GM18909 (cell line): ENCODE data around the gene FYN.

ENCODE experiments used
- ATAC-seq: cut with Tn5 transposase; IDR thresholded peaks from one replicate; pipeline ENCODE4 v1.9.1; 2021; ENCODE audit warnings: mild to moderate bottlenecking; ENCODE audit not compliant: unreplicated experiment, poor library complexity

FYN gene

DNA sequence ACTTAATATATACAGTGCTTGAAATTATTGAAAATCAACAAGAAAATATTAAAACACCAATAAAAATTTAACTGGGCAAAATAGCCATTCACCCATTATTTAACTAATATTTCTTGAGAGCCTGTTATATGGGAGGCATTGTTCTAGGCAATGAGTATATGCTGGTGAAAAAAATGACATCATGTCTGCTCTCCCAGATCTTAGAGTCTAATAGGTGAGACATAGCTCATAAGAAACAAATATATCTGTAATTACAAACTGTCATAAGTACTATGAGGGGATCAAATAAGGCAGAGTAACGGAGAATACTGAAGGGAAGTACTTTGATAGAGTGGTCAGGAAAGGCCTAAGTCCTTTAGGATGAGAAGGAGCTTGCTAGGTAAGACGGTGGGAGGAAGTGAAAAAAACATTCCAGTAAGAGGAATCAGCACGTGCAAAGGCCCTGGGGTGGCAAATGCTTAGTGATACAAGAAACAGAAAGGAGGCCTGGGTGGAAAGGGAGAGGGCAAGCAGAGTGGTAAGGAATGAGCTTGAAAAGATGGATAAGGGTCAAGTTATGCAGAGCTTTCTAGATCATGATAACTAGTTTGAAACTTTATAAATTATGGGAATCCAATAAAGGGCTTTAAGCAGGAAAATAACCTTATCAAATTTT is 12.2 kb upstream of the FYN start:
- ATAC-seq, result no peak

DNA sequence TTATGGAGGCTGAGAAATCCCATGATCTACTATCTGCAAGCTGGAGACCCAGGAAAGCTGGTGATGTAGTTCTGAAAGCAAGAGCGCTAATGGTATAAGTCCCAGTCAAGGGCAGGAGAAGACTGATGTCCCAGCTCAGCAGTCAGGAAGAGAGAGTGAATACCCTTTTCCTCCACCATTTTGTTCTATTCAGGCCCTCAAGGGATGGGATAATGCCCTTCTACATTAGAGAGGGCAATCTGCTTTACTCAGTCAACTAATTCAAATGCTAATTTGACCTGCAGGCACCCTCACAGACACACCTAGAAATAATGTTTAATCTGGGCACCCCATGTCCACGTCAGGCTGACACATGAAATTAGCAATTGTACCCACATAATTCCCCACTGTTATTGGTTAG is 10.8 kb upstream of the FYN start:
- ATAC-seq, result no peak

DNA sequence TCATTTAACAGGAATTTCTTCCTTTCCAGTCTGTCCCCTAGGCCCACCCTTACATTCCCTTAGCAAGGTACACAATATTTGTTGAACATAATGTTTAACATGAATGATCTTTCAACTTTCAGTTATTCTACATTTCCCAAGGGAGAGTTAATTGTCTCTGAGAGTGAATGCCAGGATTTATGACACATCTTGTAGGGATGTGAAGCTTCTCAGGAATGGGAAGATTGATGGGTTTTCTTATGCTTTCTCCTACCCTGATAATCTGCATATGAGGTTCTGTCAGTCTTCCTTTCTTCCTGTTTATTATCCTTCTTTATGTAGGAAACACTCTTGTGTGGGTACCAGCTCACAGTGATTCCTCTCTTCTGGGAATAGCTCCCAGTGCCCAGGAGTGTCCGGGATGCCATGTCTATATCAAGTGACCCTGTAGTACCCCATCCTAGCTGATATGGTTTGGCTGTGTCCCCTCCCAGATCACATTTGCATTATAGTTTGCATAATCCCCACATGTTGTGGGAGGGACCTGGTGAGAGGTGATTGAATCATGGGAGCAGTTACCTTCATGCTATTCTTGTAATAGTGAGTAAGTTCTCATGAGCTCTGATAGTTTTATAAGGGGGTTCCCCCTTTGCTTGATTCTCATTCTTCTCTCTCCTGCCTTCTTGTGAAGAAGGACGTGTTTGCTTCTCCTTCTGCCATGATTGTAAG is 7.1 kb upstream of the FYN start:
- no peak for ATAC-seq

- ATAC-seq, result no peak
Measured at GRCh38 chr6:111875741-111876140, 2.5 kb upstream of the FYN start.

- ATAC-seq, result no peak
Measured at GRCh38 chr6:111874025-111874415, 768 bp upstream of the FYN start.

GRCh38 chr6:111872401-111873177 is 663 bp downstream of the FYN start:
- peak; percentile 22 for ATAC-seq

DNA sequence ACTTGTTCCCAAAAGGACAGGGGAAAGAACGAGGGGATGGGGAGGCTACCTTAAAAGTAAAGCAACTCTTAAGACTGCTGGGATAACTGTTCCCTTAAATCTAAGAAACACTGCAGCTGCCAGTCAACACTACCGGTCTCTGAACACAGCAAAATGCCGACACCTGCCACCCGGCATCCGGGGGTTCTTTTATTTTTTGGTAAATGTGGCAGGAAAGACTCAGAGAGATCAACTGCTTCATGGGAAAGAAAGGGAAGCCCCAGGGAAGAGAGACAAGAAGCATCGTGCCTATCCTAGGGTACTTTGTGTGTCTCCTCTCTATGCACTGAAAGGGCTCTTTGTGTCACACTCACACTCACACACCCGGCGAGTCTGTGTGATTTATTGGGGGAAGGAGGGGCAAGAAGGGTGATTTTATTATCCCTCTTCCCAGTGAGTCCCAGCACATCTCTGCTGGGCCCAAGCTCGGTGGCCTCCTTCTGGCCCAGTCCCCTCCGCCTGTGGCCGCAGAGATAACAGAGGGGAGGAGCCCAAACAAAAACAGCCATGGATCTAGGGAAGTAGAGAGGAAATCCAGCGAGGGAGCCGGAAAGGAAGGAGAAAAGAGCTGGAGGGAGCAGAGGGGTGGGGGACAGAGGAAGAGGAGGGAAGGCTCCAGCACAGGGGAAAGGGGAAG is 1.4 kb downstream of the FYN start:
- ATAC-seq, result no peak

DNA sequence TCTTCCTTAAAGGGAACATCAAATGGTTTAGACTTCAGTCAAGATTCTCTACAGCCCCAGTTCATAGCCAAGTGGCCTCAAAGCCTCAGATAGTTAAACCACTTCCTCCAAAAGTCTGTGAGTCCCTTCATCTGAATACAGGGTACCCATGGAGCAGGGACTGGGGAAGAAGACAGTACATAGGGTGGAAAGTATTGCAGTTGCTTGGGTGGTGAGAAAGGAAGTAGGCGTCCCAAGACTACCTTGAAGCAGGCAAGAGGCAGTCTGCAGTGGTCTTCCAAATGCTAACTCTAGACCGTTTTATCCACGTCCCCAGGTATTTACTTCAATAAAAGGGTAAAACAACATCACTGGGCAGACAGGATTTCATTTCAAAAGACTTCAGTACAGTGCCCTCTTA is 2.0 kb downstream of the FYN start:
- ATAC-seq, result no peak

DNA sequence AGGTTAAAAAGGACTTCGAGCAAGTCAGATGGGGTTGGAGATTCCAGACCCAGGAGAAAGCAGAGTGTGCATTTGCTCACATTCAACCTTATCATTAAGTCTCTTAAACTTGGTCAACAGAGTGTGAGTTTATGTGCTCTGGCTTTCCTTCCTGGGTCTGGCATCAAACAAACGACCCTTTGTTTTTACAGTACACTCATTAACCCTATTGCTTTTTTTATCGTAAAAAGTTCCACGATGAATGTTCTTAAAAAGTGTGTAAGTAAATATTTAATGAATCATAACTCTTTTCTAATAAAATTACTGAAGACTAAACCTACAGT is 2.5 kb downstream of the FYN start:
- no peak for ATAC-seq

GRCh38 chr6:111870051-111870741 is 3.1 kb downstream of the FYN start:
- ATAC-seq, result no peak

- no peak for ATAC-seq
Measured at GRCh38 chr6:111866857-111867256, 6.4 kb downstream of the FYN start.

GRCh38 chr6:111865909-111866546 is 7.2 kb downstream of the FYN start:
- no peak for ATAC-seq

GRCh38 chr6:111865049-111865585 is 8.1 kb downstream of the FYN start:
- no peak for ATAC-seq

GRCh38 chr6:111864138-111865048 is 8.9 kb downstream of the FYN start:
- no peak for ATAC-seq

- no peak for ATAC-seq
Measured at GRCh38 chr6:111862741-111863140, 10.5 kb downstream of the FYN start.

- no peak for ATAC-seq
Measured at GRCh38 chr6:111862314-111862713, 10.9 kb downstream of the FYN start.

GRCh38 chr6:111861431-111861885 is 11.8 kb downstream of the FYN start:
- ATAC-seq, result no peak

DNA sequence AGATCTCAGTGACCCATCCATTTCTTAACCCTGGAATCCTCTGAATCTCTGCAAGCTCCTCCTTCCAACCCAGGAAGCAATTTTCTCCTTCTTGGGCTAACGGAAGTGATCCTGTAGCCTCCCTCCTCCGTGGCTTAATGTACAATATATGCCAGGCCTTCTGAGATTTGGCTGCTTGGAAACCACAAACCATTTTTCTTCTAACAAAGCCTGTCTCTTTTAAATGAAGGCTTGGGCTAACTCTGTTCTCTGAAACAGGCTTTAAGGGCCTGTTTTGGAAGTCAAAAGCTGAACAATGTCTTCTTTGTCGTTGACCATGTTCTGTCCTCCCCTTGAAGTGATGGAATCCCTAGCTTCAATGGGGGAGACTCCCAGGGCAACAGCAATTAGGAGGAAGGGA is 14.9 kb downstream of the FYN start:
- ATAC-seq, result no peak
